Measurements from ENCODE around the gene KLHDC1. TPM values are rescaled to one million over a fixed set of nuclear protein-coding genes. Genes with fewer than 3 reads are reported as not detected.

Gene KLHDC1
- total RNA-seq, 1 donor from 2014 or later = 10.0 TPM

DNA sequence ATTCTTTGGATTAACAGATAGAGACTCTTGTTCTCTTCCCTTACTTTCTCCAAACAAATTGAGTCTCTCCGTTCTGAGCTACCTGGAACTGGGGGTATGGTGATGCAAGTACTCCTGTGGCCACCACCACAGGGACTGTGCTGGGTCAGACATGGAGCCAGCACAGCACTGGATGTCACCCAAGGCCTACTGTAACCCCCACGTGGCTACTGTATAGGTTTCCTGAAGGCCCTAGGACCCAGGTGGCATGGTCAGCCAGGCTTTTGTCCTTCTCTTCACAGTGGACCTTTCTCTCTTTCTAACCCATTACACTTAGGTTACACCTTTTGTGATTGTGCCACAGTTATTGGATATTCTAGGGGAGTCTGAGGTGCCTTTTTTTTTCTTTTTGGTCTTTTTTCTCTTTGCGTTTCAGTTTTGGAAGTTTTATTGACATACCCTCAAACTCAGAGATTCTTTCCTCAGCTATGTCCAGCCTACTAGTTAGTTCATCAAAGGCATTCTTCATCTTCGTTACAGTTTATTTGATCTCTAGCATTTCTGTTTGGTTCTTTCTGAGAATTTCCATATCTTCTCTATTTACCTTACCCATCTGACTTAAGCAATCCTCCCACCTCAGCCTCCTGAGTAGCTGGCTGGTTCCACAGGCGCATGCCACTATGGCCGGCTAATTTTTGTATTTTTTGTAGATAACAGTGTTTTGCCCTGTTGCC, 69.1 kb downstream of the KLHDC1 start:
- DNase-seq = no peak
- Histone ChIP-seq H3K27ac (replicated peaks) (no peak overlapping the region), H3K9me3 (replicated peaks) (no peaks in the 10 kb centered on the region), H3K36me3 (no peaks in the 10 kb centered on the region), H3K4me1 (peaks cover 4% of the 10 kb centered on the region), H3K27me3 (ENCODE audit: low read depth) (no peaks in the 10 kb centered on the region), H3K4me3 (no peak overlapping the region)
- TF ChIP-seq, protein P1, sequence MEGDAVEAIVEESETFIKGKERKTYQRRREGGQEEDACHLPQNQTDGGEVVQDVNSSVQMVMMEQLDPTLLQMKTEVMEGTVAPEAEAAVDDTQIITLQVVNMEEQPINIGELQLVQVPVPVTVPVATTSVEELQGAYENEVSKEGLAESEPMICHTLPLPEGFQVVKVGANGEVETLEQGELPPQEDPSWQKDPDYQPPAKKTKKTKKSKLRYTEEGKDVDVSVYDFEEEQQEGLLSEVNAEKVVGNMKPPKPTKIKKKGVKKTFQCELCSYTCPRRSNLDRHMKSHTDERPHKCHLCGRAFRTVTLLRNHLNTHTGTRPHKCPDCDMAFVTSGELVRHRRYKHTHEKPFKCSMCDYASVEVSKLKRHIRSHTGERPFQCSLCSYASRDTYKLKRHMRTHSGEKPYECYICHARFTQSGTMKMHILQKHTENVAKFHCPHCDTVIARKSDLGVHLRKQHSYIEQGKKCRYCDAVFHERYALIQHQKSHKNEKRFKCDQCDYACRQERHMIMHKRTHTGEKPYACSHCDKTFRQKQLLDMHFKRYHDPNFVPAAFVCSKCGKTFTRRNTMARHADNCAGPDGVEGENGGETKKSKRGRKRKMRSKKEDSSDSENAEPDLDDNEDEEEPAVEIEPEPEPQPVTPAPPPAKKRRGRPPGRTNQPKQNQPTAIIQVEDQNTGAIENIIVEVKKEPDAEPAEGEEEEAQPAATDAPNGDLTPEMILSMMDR (IDR thresholded peaks at IDR 0.05; ENCODE audit: borderline replicate concordance) = no peak
- intact Hi-C loops (cut with micrococcal nuclease) = loop anchor here (10.0 kb wide), 1 partner anchor 127 kb away; the partner anchor contains the start of gene DNAAF2

DNA sequence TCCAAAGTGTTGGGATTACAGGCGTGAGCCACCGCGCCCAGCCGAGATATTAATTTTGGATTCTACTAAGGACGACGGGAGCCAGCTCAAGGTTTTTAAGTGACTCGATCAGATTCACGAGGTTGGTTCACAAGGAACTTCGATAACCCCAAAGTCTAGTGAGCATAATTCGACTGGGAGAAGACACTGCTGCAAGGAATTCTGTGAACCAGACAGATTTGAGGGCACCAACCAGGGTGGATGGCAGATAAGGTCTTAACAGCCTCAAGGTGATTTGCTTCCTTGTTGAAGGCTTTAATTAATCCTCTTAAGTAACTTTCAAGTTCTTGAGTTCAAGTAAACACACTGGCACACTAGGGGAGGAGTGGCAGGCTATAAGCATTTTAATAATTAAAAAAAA, 73.9 kb downstream of the KLHDC1 start:
- intact Hi-C loops (cut with micrococcal nuclease) = loop anchor here (10.0 kb wide), 1 partner anchor 132 kb away; the partner anchor contains the start of gene DNAAF2
- TF ChIP-seq, protein P1 (IDR thresholded peaks at IDR 0.05; ENCODE audit: borderline replicate concordance) = no peak
- Histone ChIP-seq H3K9me3 (replicated peaks) (no peaks in the 10 kb centered on the region), H3K27me3 (ENCODE audit: low read depth) (no peaks in the 10 kb centered on the region), H3K36me3 (peaks cover 5% of the 10 kb centered on the region), H3K4me3 (peak overlapping the region; percentile 99), H3K4me1 (peaks cover 47% of the 10 kb centered on the region), H3K27ac (replicated peaks) (peak overlapping the region; percentile 100)
- no peak for DNase-seq

- H3K4me3 ChIP-seq = peak overlapping the region; percentile 99
- peaks cover 47% of the 10 kb centered on the region for H3K4me1 ChIP-seq
- no peaks in the 10 kb centered on the region for H3K27me3 ChIP-seq (ENCODE audit: low read depth)
- no peaks in the 10 kb centered on the region for H3K9me3 ChIP-seq (replicated peaks)
- intact Hi-C loops (cut with micrococcal nuclease) = loop anchor here (10.0 kb wide), 1 partner anchor 132 kb away; the partner anchor contains the start of gene DNAAF2
- H3K36me3 ChIP-seq = peaks cover 9% of the 10 kb centered on the region
- peak overlapping the region; percentile 100 for H3K27ac ChIP-seq (replicated peaks)
- DNase-seq = no peak
- TF ChIP-seq, protein P1 (IDR thresholded peaks at IDR 0.05; ENCODE audit: borderline replicate concordance) = no peak
These were observed 74.3 kb downstream of the KLHDC1 start for GRCh38 chr14:49767270-49767570.

- H3K27me3 ChIP-seq (ENCODE audit: low read depth) = no peaks in the 10 kb centered on the region
- H3K9me3 ChIP-seq (replicated peaks) = no peaks in the 10 kb centered on the region
- peak within 1 kb of the TSS; percentile 100 for H3K27ac ChIP-seq (replicated peaks)
- peaks cover 47% of the 10 kb centered on the region for H3K4me1 ChIP-seq
- intact Hi-C loops (cut with micrococcal nuclease) = loop anchor here (10.0 kb wide), 1 partner anchor 133 kb away; the partner anchor contains the start of gene DNAAF2
- peak; percentile 92 for DNase-seq
- TF ChIP-seq, protein P1 (IDR thresholded peaks at IDR 0.05; ENCODE audit: borderline replicate concordance) = peak; percentile 53
- peak within 1 kb of the TSS; percentile 99 for H3K4me3 ChIP-seq
- peaks cover 14% of the 10 kb centered on the region for H3K36me3 ChIP-seq
These were observed 74.8 kb downstream of the KLHDC1 start, which contains the start of gene KLHDC2 for GRCh38 chr14:49767571-49768300. TSS of gene KLHDC2 (plus strand) at chr14:49768153. CDS start at chr14:49768469, 316 bp downstream.

GRCh38 chr14:49768301-49769121, 75.6 kb downstream of the KLHDC1 start:
- intact Hi-C loops (cut with micrococcal nuclease) = loop anchor here (10.0 kb wide), 1 partner anchor 134 kb away; the partner anchor contains the start of gene DNAAF2
- peak; percentile 38 for DNase-seq
- Histone ChIP-seq H3K27me3 (ENCODE audit: low read depth) (no peaks in the 10 kb centered on the region), H3K4me1 (peaks cover 47% of the 10 kb centered on the region), H3K4me3 (peak overlapping the region; percentile 99), H3K27ac (replicated peaks) (peak overlapping the region; percentile 100), H3K9me3 (replicated peaks) (no peaks in the 10 kb centered on the region), H3K36me3 (peaks cover 18% of the 10 kb centered on the region)
- TF ChIP-seq, protein P1 (IDR thresholded peaks at IDR 0.05; ENCODE audit: borderline replicate concordance) = no peak

Measured in left ventricle myocardium inferior (tissue), 1 donor.